IPS DF 6.9 (cell line): ENCODE measurements around the gene PBX3.

Experiments
- DNase-seq: peaks from one replicate; pipeline ENCODE4 v3.0.0-alpha.2; 2013; ENCODE audit warnings: low read depth, low spot score
- H3K27ac ChIP-seq: one replicate; pipeline ENCODE4 v1.5.1; 2013; ENCODE audit warnings: low read length, control low read depth
- H3K27me3 ChIP-seq: 2 replicates; pipeline ENCODE4 v1.6.1; 2013; ENCODE audit warnings: mild to moderate bottlenecking, low read length; ENCODE audit not compliant: control insufficient read depth, insufficient read depth
- H3K36me3 ChIP-seq: 2 replicates; pipeline ENCODE4 v1.6.1; 2013; ENCODE audit warnings: low read length; ENCODE audit not compliant: control insufficient read depth, insufficient read depth
- H3K4me1 ChIP-seq: 2 replicates; pipeline ENCODE4 v1.6.1; 2013; ENCODE audit warnings: low read length; ENCODE audit not compliant: control insufficient read depth, insufficient read depth
- H3K4me3 ChIP-seq: 2 replicates; pipeline ENCODE4 v1.5.1; 2013; ENCODE audit warnings: mild to moderate bottlenecking, low read length
- H3K9me3 ChIP-seq: 2 replicates; pipeline ENCODE4 v1.6.1; 2013; ENCODE audit warnings: low read length, inconsistent platforms; ENCODE audit not compliant: control insufficient read depth, insufficient read depth
- WGBS: extraction: QIAGEN DNeasy Blood & Tissue Kit; methylation state at CpG from one replicate; pipeline ENCODE4 v1.1.7; 2013; ENCODE audit warnings: mixed read lengths, missing lambda C conversion rate; ENCODE audit not compliant: insufficient read length, insufficient coverage; 5-methylcytosine and 5-hydroxymethylcytosine counted together

The PBX3 gene

GRCh38 chr9:125991886-125992529 lies 244.8 kb downstream of the PBX3 start:
- Histone ChIP-seq H3K27me3 (no peaks in the 10 kb centered on the region), H3K4me1 (no peaks in the 10 kb centered on the region; the same call in 1 of the 2 replicates), H3K27ac (no peak overlapping the region), H3K36me3 (no peaks in the 10 kb centered on the region), H3K4me3 (no peak overlapping the region), H3K9me3 (no peaks in the 10 kb centered on the region)
- DNase-seq, result no peak
- no CpG with 5 or more reads among the region's 11 CpGs for WGBS

- no peak overlapping the region for H3K27ac ChIP-seq
- no peaks in the 10 kb centered on the region for H3K36me3 ChIP-seq
- H3K4me3 ChIP-seq, result no peak overlapping the region
- H3K9me3 ChIP-seq, result no peaks in the 10 kb centered on the region
- WGBS, result no CpG with 5 or more reads among the region's 8 CpGs
- no peaks in the 10 kb centered on the region; the same call in 1 of the 2 replicates for H3K4me1 ChIP-seq
- no peaks in the 10 kb centered on the region for H3K27me3 ChIP-seq
- DNase-seq, result no peak
Observed at GRCh38 chr9:125992557-125992956, 245.4 kb downstream of the PBX3 start.

- Histone ChIP-seq H3K9me3 (no peaks in the 10 kb centered on the region), H3K36me3 (no peaks in the 10 kb centered on the region), H3K4me1 (no peaks in the 10 kb centered on the region; the same call in 1 of the 2 replicates), H3K27ac (no peak overlapping the region), H3K4me3 (no peak overlapping the region), H3K27me3 (no peaks in the 10 kb centered on the region)
- no CpG with 5 or more reads among the region's 15 CpGs for WGBS
- no peak for DNase-seq
Observed at GRCh38 chr9:125993466-125993865, 246.3 kb downstream of the PBX3 start.

- DNase-seq, result no peak
- no peaks in the 10 kb centered on the region for H3K36me3 ChIP-seq
- no peaks in the 10 kb centered on the region for H3K9me3 ChIP-seq
- 0 out of 2 replicates have a peak, but pooled peaks cover 1% of the 10 kb centered on the region for H3K4me1 ChIP-seq
- no peak overlapping the region for H3K4me3 ChIP-seq
- H3K27me3 ChIP-seq, result no peaks in the 10 kb centered on the region
- H3K27ac ChIP-seq, result no peak overlapping the region
- WGBS, result no CpG with 5 or more reads among the region's 19 CpGs
Observed at GRCh38 chr9:125994066-125994943, 247.1 kb downstream of the PBX3 start.

- WGBS, result no CpG with 5 or more reads among the region's 5 CpGs
- Histone ChIP-seq H3K9me3 (no peaks in the 10 kb centered on the region), H3K4me3 (no peak overlapping the region), H3K27ac (no peak overlapping the region), H3K36me3 (no peaks in the 10 kb centered on the region), H3K27me3 (no peaks in the 10 kb centered on the region), H3K4me1 (0 out of 2 replicates have a peak, but pooled peaks cover 1% of the 10 kb centered on the region)
- DNase-seq, result no peak
Observed at GRCh38 chr9:125995006-125995405, 247.8 kb downstream of the PBX3 start.

GRCh38 chr9:125995706-125996105 lies 248.5 kb downstream of the PBX3 start:
- DNase-seq, result no peak
- Histone ChIP-seq H3K9me3 (no peaks in the 10 kb centered on the region), H3K4me3 (no peak overlapping the region), H3K27ac (no peak overlapping the region), H3K36me3 (no peaks in the 10 kb centered on the region), H3K27me3 (no peaks in the 10 kb centered on the region), H3K4me1 (0 out of 2 replicates have a peak, but pooled peaks cover 1% of the 10 kb centered on the region)
- WGBS, result no CpG with 5 or more reads among the region's 10 CpGs

GRCh38 chr9:125996791-125997190 lies 249.6 kb downstream of the PBX3 start:
- Histone ChIP-seq H3K27me3 (no peaks in the 10 kb centered on the region), H3K4me1 (0 out of 2 replicates have a peak, but pooled peaks cover 1% of the 10 kb centered on the region), H3K4me3 (no peak overlapping the region), H3K9me3 (no peaks in the 10 kb centered on the region), H3K36me3 (no peaks in the 10 kb centered on the region; the same call in 1 of the 2 replicates), H3K27ac (no peak overlapping the region)
- no peak for DNase-seq
- WGBS, result no CpG with 5 or more reads among the region's 10 CpGs

- no peaks in the 10 kb centered on the region for H3K27me3 ChIP-seq
- no peak for DNase-seq
- H3K27ac ChIP-seq, result no peak overlapping the region
- H3K36me3 ChIP-seq, result no peaks in the 10 kb centered on the region; the same call in 1 of the 2 replicates
- no CpG with 5 or more reads among the region's 17 CpGs for whole genome bisulfite sequencing
- H3K9me3 ChIP-seq, result no peaks in the 10 kb centered on the region
- 0 out of 2 replicates have a peak, but pooled peaks cover 1% of the 10 kb centered on the region for H3K4me1 ChIP-seq
- H3K4me3 ChIP-seq, result no peak overlapping the region
Observed at GRCh38 chr9:125997196-125997823, 250.1 kb downstream of the PBX3 start.

- Histone ChIP-seq H3K9me3 (no peaks in the 10 kb centered on the region), H3K4me1 (0 out of 2 replicates have a peak, but pooled peaks cover 1% of the 10 kb centered on the region), H3K27ac (no peak overlapping the region), H3K4me3 (no peak overlapping the region), H3K36me3 (no peaks in the 10 kb centered on the region; the same call in 1 of the 2 replicates), H3K27me3 (no peaks in the 10 kb centered on the region)
- DNase-seq, result no peak
- WGBS, result no CpG with 5 or more reads among the region's 17 CpGs
Observed at GRCh38 chr9:125998837-125999503, 251.8 kb downstream of the PBX3 start.

GRCh38 chr9:125999504-125999881 lies 252.3 kb downstream of the PBX3 start:
- H3K27me3 ChIP-seq, result no peaks in the 10 kb centered on the region
- H3K4me1 ChIP-seq, result 0 out of 2 replicates have a peak, but pooled peaks cover 1% of the 10 kb centered on the region
- H3K9me3 ChIP-seq, result no peaks in the 10 kb centered on the region
- DNase-seq, result no peak
- H3K4me3 ChIP-seq, result no peak overlapping the region
- WGBS, result no CpG with 5 or more reads among the region's 2 CpGs
- no peaks in the 10 kb centered on the region; the same call in 1 of the 2 replicates for H3K36me3 ChIP-seq
- no peak overlapping the region for H3K27ac ChIP-seq
